ENCODE results near the gene ODAD3.
"Not testable (repeated sequence)": the region's sequence is repeated elsewhere in the genome, so short reads cannot be mapped to it uniquely, and the experiment has no call there.

ODAD3 gene

GRCh38 chr19:11434703-11435056 lies 241 bp downstream of the ODAD3 start:
- no peak for DNase-seq

GRCh38 chr19:11433526-11433925 lies 1.4 kb downstream of the ODAD3 start:
- not testable (repeated sequence) for DNase-seq

GRCh38 chr19:11426656-11427055 lies 8.3 kb downstream of the ODAD3 start:
- DNase-seq, result no peak

- DNase-seq, result no peak
Measured at GRCh38 chr19:11425719-11426457, 9.0 kb downstream of the ODAD3 start.

GRCh38 chr19:11423791-11424181 lies 11.1 kb downstream of the ODAD3 start:
- no peak for DNase-seq

- no peak for DNase-seq
Measured at GRCh38 chr19:11423164-11423790, 11.6 kb downstream of the ODAD3 start.

GRCh38 chr19:11422163-11423065 lies 12.5 kb downstream of the ODAD3 start:
- peak; percentile 59 for DNase-seq

- DNase-seq, result peak; percentile 45
Measured at GRCh38 chr19:11421371-11422098, 13.4 kb downstream of the ODAD3 start.

- DNase-seq, result no peak
Measured at GRCh38 chr19:11420429-11421370, 14.2 kb downstream of the ODAD3 start.

- no peak for DNase-seq
Measured at GRCh38 chr19:11418549-11419506, 16.1 kb downstream of the ODAD3 start, which contains the start of gene RGL3. RGL3 (minus strand) TSS chr19:11419314; CDS start chr19:11419278, 36 bp downstream.

- DNase-seq, result no peak
Measured at GRCh38 chr19:11418094-11418548, 16.8 kb downstream of the ODAD3 start.

- no peak for DNase-seq
Measured at GRCh38 chr19:11416346-11417052, 18.4 kb downstream of the ODAD3 start.

- no peak for DNase-seq
Measured at GRCh38 chr19:11414544-11414943, 20.4 kb downstream of the ODAD3 start.

- no peak for DNase-seq
Measured at GRCh38 chr19:11410682-11411081, 24.2 kb downstream of the ODAD3 start.

GRCh38 chr19:11408591-11408990 lies 26.3 kb downstream of the ODAD3 start:
- no peak for DNase-seq

- DNase-seq, result not testable (repeated sequence)
Measured at GRCh38 chr19:11406703-11407236, 28.2 kb downstream of the ODAD3 start.

GRCh38 chr19:11405846-11406643 lies 28.9 kb downstream of the ODAD3 start:
- DNase-seq, result peak; percentile 40

- no peak for DNase-seq
Measured at GRCh38 chr19:11404588-11405222, 30.2 kb downstream of the ODAD3 start.

Data from stimulated activated CD4-positive, alpha-beta T cell treated with anti-CD3 and anti-CD28 coated beads, Interleukin-4, amount 100 ng/mL, for 24 hours (primary cell).